ENCODE results near the gene TPSB2.
"Not testable (repeated sequence)": the region's sequence is repeated elsewhere in the genome, so short reads cannot be mapped to it uniquely, and the experiment has no call there.

Gene TPSB2

GRCh38 chr16:1239575-1239974, 9.6 kb upstream of the TPSB2 start:
- not testable (repeated sequence) for DNase-seq

- DNase-seq, result not testable (repeated sequence)
Measured at GRCh38 chr16:1238909-1239308, 8.9 kb upstream of the TPSB2 start.

- no peak for DNase-seq
Measured at GRCh38 chr16:1237990-1238389, 8.0 kb upstream of the TPSB2 start.

- not testable (repeated sequence) for DNase-seq
Measured at GRCh38 chr16:1236659-1237058, 6.7 kb upstream of the TPSB2 start.

- not testable (repeated sequence) for DNase-seq
Measured at GRCh38 chr16:1232049-1232748, 2.2 kb upstream of the TPSB2 start.

- DNase-seq, result not testable (repeated sequence)
Measured at GRCh38 chr16:1231301-1231700, 1.3 kb upstream of the TPSB2 start.

GRCh38 chr16:1230471-1231212, 658 bp upstream of the TPSB2 start:
- not testable (repeated sequence) for DNase-seq

GRCh38 chr16:1229476-1229875, 508 bp downstream of the TPSB2 start:
- not testable (repeated sequence) for DNase-seq

- not testable (repeated sequence) for DNase-seq
Measured at GRCh38 chr16:1228227-1228626, 1.8 kb downstream of the TPSB2 start.

- not testable (repeated sequence) for DNase-seq
Measured at GRCh38 chr16:1226692-1227091, 3.3 kb downstream of the TPSB2 start.

- DNase-seq, result not testable (repeated sequence)
Measured at GRCh38 chr16:1225728-1226311, 4.2 kb downstream of the TPSB2 start.

- DNase-seq, result no peak
Measured at GRCh38 chr16:1225051-1225451, 4.9 kb downstream of the TPSB2 start, which contains the start of gene TPSG1. Gene TPSG1 (minus strand): TSS chr16:1225268. CDS start chr16:1225252, 16 bp downstream.

GRCh38 chr16:1224558-1224957, 5.4 kb downstream of the TPSB2 start:
- no peak for DNase-seq

GRCh38 chr16:1223355-1224214, 6.4 kb downstream of the TPSB2 start:
- DNase-seq, result no peak

GRCh38 chr16:1222553-1223354, 7.2 kb downstream of the TPSB2 start:
- no peak for DNase-seq

GRCh38 chr16:1221628-1222552, 8.1 kb downstream of the TPSB2 start:
- no peak for DNase-seq

- no peak for DNase-seq
Measured at GRCh38 chr16:1220841-1221627, 8.9 kb downstream of the TPSB2 start.

- no peak for DNase-seq
Measured at GRCh38 chr16:1220098-1220728, 9.8 kb downstream of the TPSB2 start.

- no peak for DNase-seq
Measured at GRCh38 chr16:1218930-1219611, 10.9 kb downstream of the TPSB2 start.
